Muscle of leg (tissue), 16 donors: Measurements from ENCODE around the gene ATP7B. TPM values are rescaled to one million over a fixed set of nuclear protein-coding genes. Genes with fewer than 3 reads are reported as not detected.
"Not testable (repeated sequence)": the region's sequence is repeated elsewhere in the genome, so short reads cannot be mapped to it uniquely, and the experiment has no call there.

Source experiments
- DNase-seq: peaks from one replicate; pipeline ENCODE4 v3.0.0; 2013
- H3K27ac ChIP-seq: one replicate; pipeline ENCODE4 v1.5.1; 2013; ENCODE audit warnings: mild to moderate bottlenecking, low read length, control low read depth
- H3K27me3 ChIP-seq: one replicate; pipeline ENCODE4 v1.6.1; 2013; ENCODE audit warnings: low read length; ENCODE audit not compliant: control insufficient read depth, insufficient read depth
- H3K36me3 ChIP-seq: one replicate; pipeline ENCODE4 v1.6.1; 2013; ENCODE audit warnings: low read length; ENCODE audit not compliant: control insufficient read depth, insufficient read depth
- H3K4me1 ChIP-seq: one replicate; pipeline ENCODE4 v1.6.1; 2013; ENCODE audit warnings: low read length; ENCODE audit not compliant: control insufficient read depth, insufficient read depth
- H3K4me3 ChIP-seq: one replicate; pipeline ENCODE4 v1.5.1; 2013; ENCODE audit warnings: low read length, control low read depth
- H3K9me3 ChIP-seq: replicated peaks from 2 replicates; pipeline ENCODE4 v1.6.1; 2013; ENCODE audit warnings: low read depth, low read length; ENCODE audit not compliant: control insufficient read depth
- WGBS: methylation state at CpG from one replicate; pipeline ENCODE4 v1.1.5; 2013; ENCODE audit warnings: missing lambda C conversion rate; ENCODE audit not compliant: insufficient coverage; 5-methylcytosine and 5-hydroxymethylcytosine counted together
- long read RNA-seq, 11 donors: transcript quantifications; one replicate each; lab custom pipeline, GENCODE V29; 2026
- polyA plus RNA-seq, 8 donors: library from polyadenylated mRNA; unstranded; fragments of 120-200 nt; gene quantifications; one replicate each; pipeline versions ENCODE4 v1.2.1 to v1.2.3, GENCODE V29; 2013; ENCODE audit warnings: inconsistent platforms in 1 of 8, low replicate concordance in 1 of 8; ENCODE audit not compliant: insufficient read length in 8 of 8, insufficient read depth in 1 of 8
- total RNA-seq: library from RNA; stranded (reverse); fragments of 120-200 nt; gene quantifications from one replicate; pipeline ENCODE4 v1.2.4, GENCODE V29; 2013

Gene ATP7B
- total RNA-seq: 5.4 TPM
- polyA plus RNA-seq: 1 to 10 TPM; 5.1 to 8.6 (median 7.5) TPM
- long read RNA-seq, donor 1: 0 reads
- long read RNA-seq, donor 2: 0 reads
- long read RNA-seq, donor 3, partial matches to known transcripts: 0 of 2 reads
- long read RNA-seq, donor 3, other reads (novel, unspliced or antisense): 0 of 2 reads
- long read RNA-seq, donor 4: 0 reads
- long read RNA-seq, donor 5, full-length matches to known transcripts: 1 of 1 reads
- long read RNA-seq, donor 5, partial matches to known transcripts: 0 of 1 reads
- long read RNA-seq, donor 5, other reads (novel, unspliced or antisense): 0 of 1 reads
- long read RNA-seq, donor 6: 0 reads
- long read RNA-seq, donor 7: 0 reads
- long read RNA-seq, donor 8: 0 reads
- long read RNA-seq, donor 9: 0 reads
- long read RNA-seq, donor 10: 0 reads
- long read RNA-seq, donor 11: 0 reads

- DNase-seq: no peak
- peaks cover 8% of the 10 kb centered on the region for H3K27me3 ChIP-seq
- peak within 1 kb of the TSS; percentile 97 for H3K4me3 ChIP-seq
- no peaks in the 10 kb centered on the region for H3K9me3 ChIP-seq
- peak within 1 kb of the TSS; percentile 90 for H3K27ac ChIP-seq
- H3K36me3 ChIP-seq: no peaks in the 10 kb centered on the region
- H3K4me1 ChIP-seq: peaks cover 5% of the 10 kb centered on the region
- under 1% methylated on average over 42 of the region's 46 CpGs for WGBS
These were observed at the start of gene ATP7B for GRCh38 chr13:52010890-52011631. TSS of gene ATP7B (minus strand) at chr13:52011450. CDS start at chr13:52011337, 113 bp downstream.

- 29% methylated on average over 3 of the region's 4 CpGs for WGBS
- Histone ChIP-seq H3K27me3 (no peaks in the 10 kb centered on the region), H3K27ac (no peak overlapping the region)
These were observed 42.2 kb upstream of the ATP7B start for GRCh38 chr13:52053460-52053859.

GRCh38 chr13:52051400-52051799 is 40.1 kb upstream of the ATP7B start:
- H3K27ac ChIP-seq: no peak overlapping the region
- no peaks in the 10 kb centered on the region for H3K9me3 ChIP-seq
- H3K27me3 ChIP-seq: no peaks in the 10 kb centered on the region
- no peaks in the 10 kb centered on the region for H3K4me1 ChIP-seq
- no peak overlapping the region for H3K4me3 ChIP-seq
- DNase-seq: no peak
- H3K36me3 ChIP-seq: no peaks in the 10 kb centered on the region
- WGBS: no CpG with 5 or more reads among the region's 7 CpGs

More at GRCh38 chr13:52053460-52053859, 42.2 kb upstream of the ATP7B start:
- Histone ChIP-seq H3K36me3 (no peaks in the 10 kb centered on the region), H3K4me1 (no peaks in the 10 kb centered on the region), H3K9me3 (no peaks in the 10 kb centered on the region), H3K4me3 (no peak overlapping the region)
- no peak for DNase-seq

GRCh38 chr13:52048516-52048915 is 37.3 kb upstream of the ATP7B start:
- Histone ChIP-seq H3K4me1 (no peaks in the 10 kb centered on the region), H3K36me3 (no peaks in the 10 kb centered on the region), H3K9me3 (no peaks in the 10 kb centered on the region), H3K4me3 (no peak overlapping the region), H3K27ac (no peak overlapping the region), H3K27me3 (no peaks in the 10 kb centered on the region)
- WGBS: 85% methylated on average over 2 of the region's 2 CpGs
- no peak for DNase-seq

- Histone ChIP-seq H3K27me3 (no peaks in the 10 kb centered on the region), H3K9me3 (no peaks in the 10 kb centered on the region), H3K4me1 (no peaks in the 10 kb centered on the region), H3K4me3 (no peak overlapping the region), H3K36me3 (no peaks in the 10 kb centered on the region), H3K27ac (no peak overlapping the region)
- WGBS: 90% methylated on average over 3 of the region's 3 CpGs
- DNase-seq: no peak
These were observed 36.2 kb upstream of the ATP7B start for GRCh38 chr13:52047463-52047862.

GRCh38 chr13:52043675-52044074 is 32.4 kb upstream of the ATP7B start:
- 100% methylated on average over 3 of the region's 3 CpGs for WGBS
- H3K36me3 ChIP-seq: no peaks in the 10 kb centered on the region

GRCh38 chr13:52036037-52036436 is 24.8 kb upstream of the ATP7B start:
- Histone ChIP-seq H3K27ac (no peak overlapping the region), H3K4me1 (no peaks in the 10 kb centered on the region)
- 91% methylated on average over 1 of the region's 1 CpG for WGBS

More at GRCh38 chr13:52043675-52044074, 32.4 kb upstream of the ATP7B start:
- Histone ChIP-seq H3K4me3 (no peak overlapping the region), H3K27ac (no peak overlapping the region), H3K4me1 (no peaks in the 10 kb centered on the region), H3K27me3 (no peaks in the 10 kb centered on the region), H3K9me3 (no peaks in the 10 kb centered on the region)
- no peak for DNase-seq

GRCh38 chr13:52034616-52035226 is 23.5 kb upstream of the ATP7B start:
- Histone ChIP-seq H3K9me3 (peaks cover 4% of the 10 kb centered on the region), H3K36me3 (no peaks in the 10 kb centered on the region), H3K4me3 (no peak overlapping the region), H3K27me3 (no peaks in the 10 kb centered on the region), H3K27ac (no peak overlapping the region), H3K4me1 (no peaks in the 10 kb centered on the region)
- no CpG with 5 or more reads among the region's 5 CpGs for WGBS
- DNase-seq: no peak

More at GRCh38 chr13:52036037-52036436, 24.8 kb upstream of the ATP7B start:
- H3K36me3 ChIP-seq: no peaks in the 10 kb centered on the region
- H3K4me3 ChIP-seq: no peak overlapping the region
- no peak for DNase-seq
- no peaks in the 10 kb centered on the region for H3K9me3 ChIP-seq
- no peaks in the 10 kb centered on the region for H3K27me3 ChIP-seq

- Histone ChIP-seq H3K27me3 (no peaks in the 10 kb centered on the region), H3K4me3 (no peak overlapping the region), H3K9me3 (peaks cover 11% of the 10 kb centered on the region), H3K27ac (no peak overlapping the region), H3K36me3 (peaks cover 8% of the 10 kb centered on the region), H3K4me1 (no peaks in the 10 kb centered on the region)
- no peak for DNase-seq
- no CpG with 5 or more reads among the region's 2 CpGs for WGBS
These were observed 21.8 kb upstream of the ATP7B start for GRCh38 chr13:52033039-52033438.

- Histone ChIP-seq H3K36me3 (peaks cover 25% of the 10 kb centered on the region), H3K9me3 (peaks cover 23% of the 10 kb centered on the region)
- not testable (repeated sequence) for H3K27ac ChIP-seq, DNase-seq, H3K4me1 ChIP-seq, H3K4me3 ChIP-seq, H3K27me3 ChIP-seq
- WGBS: no CpG with 5 or more reads among the region's 6 CpGs
These were observed 19.2 kb upstream of the ATP7B start for GRCh38 chr13:52030401-52030800.
